Upper lobe of left lung (tissue), 6 donors: ENCODE results near the gene GCC1. TPM values are rescaled to one million over a fixed set of nuclear protein-coding genes. Genes with fewer than 3 reads are reported as not detected.

Experiments used
- total RNA-seq, 6 donors: library from RNA; depleted of rRNA in 4 of 6; stranded (reverse); fragments of >200 nt in 4 of 6; gene quantifications; one replicate each; pipeline versions ENCODE4 v1.1.0 to v1.2.1, GENCODE V29; 2016 to 2021
- donor health status: DM: no; HTN: no; CAD: no; lungs with moderate emphysema.
- donor health status: DM: no; HTN: yes; CAD: no; lungs with severe emphysema.

Gene GCC1
- total RNA-seq, 6 donors from 2014 or later = 12.6 to 19.5 (median 17.4) TPM

Other genes starting within 250 kb of the GCC1 start
- 10 to 100 TPM; 30.8 to 45.6 (median 32.7) TPM for gene ZNF800, start 192.9 kb downstream of the GCC1 start, total RNA-seq
- gene ARF5, start 2.8 kb upstream of the GCC1 start, total RNA-seq = 100 to 1,000 TPM in 3 of 6 donors, 10 to 100 TPM in 3; 43.0 to 177 (median 106) TPM
- 1 to 10 TPM in 4 of 6 donors, under 1 TPM in 1, not detected in 1; 0.97 to 4.6 (median 1.6) TPM for gene FSCN3, start 8.1 kb upstream of the GCC1 start, total RNA-seq
- not detected for gene PAX4, start 32.5 kb upstream of the GCC1 start, total RNA-seq
- 100 to 1,000 TPM; 107 to 167 (median 121) TPM for gene SND1, start 66.6 kb upstream of the GCC1 start, total RNA-seq